ENCODE data around the gene GGTLC2.

DNA sequence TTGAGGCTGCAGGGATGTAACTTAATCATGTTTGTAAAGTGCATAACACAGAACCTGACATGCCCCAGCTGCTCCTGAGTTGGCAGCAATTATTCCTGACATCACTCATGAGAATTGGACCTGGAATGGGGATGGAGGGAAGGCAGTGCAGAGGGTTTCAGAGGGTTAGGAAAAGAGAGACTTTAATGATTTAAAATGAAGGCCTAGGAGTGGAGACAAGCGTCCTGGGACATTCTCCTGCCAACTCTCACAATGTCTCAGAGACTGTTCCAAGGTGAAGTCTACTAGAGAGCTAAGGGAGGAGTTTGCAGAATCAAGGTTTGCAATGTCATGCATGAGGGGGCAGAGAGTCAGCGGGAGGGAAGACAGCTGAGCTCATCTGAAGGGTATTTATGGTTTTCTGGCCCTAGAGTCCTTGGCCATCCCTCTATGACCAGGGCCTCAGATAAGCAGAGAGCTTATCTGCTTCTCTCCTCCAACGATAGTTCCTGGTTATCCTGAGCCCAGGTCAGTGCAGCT lies 36.9 kb downstream of the GGTLC2 start:
- no peak for TF ChIP-seq POLR2A (IDR thresholded peaks at IDR 0.05)
- TF ChIP-seq, protein P1, sequence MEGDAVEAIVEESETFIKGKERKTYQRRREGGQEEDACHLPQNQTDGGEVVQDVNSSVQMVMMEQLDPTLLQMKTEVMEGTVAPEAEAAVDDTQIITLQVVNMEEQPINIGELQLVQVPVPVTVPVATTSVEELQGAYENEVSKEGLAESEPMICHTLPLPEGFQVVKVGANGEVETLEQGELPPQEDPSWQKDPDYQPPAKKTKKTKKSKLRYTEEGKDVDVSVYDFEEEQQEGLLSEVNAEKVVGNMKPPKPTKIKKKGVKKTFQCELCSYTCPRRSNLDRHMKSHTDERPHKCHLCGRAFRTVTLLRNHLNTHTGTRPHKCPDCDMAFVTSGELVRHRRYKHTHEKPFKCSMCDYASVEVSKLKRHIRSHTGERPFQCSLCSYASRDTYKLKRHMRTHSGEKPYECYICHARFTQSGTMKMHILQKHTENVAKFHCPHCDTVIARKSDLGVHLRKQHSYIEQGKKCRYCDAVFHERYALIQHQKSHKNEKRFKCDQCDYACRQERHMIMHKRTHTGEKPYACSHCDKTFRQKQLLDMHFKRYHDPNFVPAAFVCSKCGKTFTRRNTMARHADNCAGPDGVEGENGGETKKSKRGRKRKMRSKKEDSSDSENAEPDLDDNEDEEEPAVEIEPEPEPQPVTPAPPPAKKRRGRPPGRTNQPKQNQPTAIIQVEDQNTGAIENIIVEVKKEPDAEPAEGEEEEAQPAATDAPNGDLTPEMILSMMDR (IDR thresholded peaks at IDR 0.05): no peak

All from stomach (tissue), 4 donors.